T-cell (primary cell): ENCODE measurements around the gene PLEKHA7. TPM values are rescaled to one million over a fixed set of nuclear protein-coding genes. Genes with fewer than 3 reads are reported as not detected.

Experiments used
- ATAC-seq, 4 experiments: fragments of 200-7000 bp in 3 of 4; fragments of 150-1000 bp in 1 of 4; cut with Tn5 transposase; replicated peaks in 1 of 4; 1 replicate in 3 of 4; 2 replicates in 1 of 4; pipeline ENCODE4 v1.10.0; 2021; ENCODE audit warnings: moderate library complexity in 3 of 4, mild to moderate bottlenecking in 2 of 4, moderate number of reproducible peaks in 1 of 4
- CTCF ChIA-PET, 2 donors: fragments of 300-600 bp; sonication (Branson Sonifier 250); formaldehyde crosslinking; loops; one replicate each; lab custom pipeline; 2022; ENCODE audit warnings: antibody characterized with exemption in 2 of 2; lab: Charles Lee
- POLR2A ChIA-PET, 2 donors: fragments of 300-600 bp; sonication (Branson Sonifier 250); formaldehyde crosslinking; loops; one replicate each; lab custom pipeline; 2022; ENCODE audit warnings: antibody characterized with exemption in 2 of 2; lab: Charles Lee
- DNase-seq, 35 experiments: peaks; one replicate each; pipeline versions ENCODE4 v3.0.0 to v3.0.0-alpha.2; 2013 to 2023
- H3K27ac ChIP-seq: one replicate; pipeline ENCODE4 v1.5.1; 2013; ENCODE audit warnings: low read length
- H3K27me3 ChIP-seq, 2 experiments: replicated peaks in 1 of 2; 1 replicate in 1 of 2; 2 replicates in 1 of 2; pipeline versions ENCODE4 v1.6.1 to v1.7.0; 2013; ENCODE audit warnings: low read length in 1 of 2, mixed read lengths in 1 of 2; ENCODE audit not compliant: control insufficient read depth in 2 of 2, insufficient read depth in 2 of 2; ENCODE audit errors: extremely low read depth in 1 of 2
- H3K36me3 ChIP-seq, 2 donors: 1 replicate in 1 of 2; 2 replicates in 1 of 2; pipeline versions ENCODE4 v1.6.1 to v1.7.0; 2013; ENCODE audit warnings: low read length in 1 of 2; ENCODE audit not compliant: control insufficient read depth in 2 of 2, insufficient read depth in 1 of 2; ENCODE audit errors: extremely low read depth in 1 of 2
- H3K4me1 ChIP-seq, 2 experiments: 1 replicate in 1 of 2; 2 replicates in 1 of 2; pipeline versions ENCODE4 v1.6.1 to v1.7.0; 2013; ENCODE audit warnings: low read length in 2 of 2, mixed read lengths in 1 of 2; ENCODE audit not compliant: insufficient read depth in 2 of 2, control insufficient read depth in 1 of 2; ENCODE audit errors: extremely low read depth in 1 of 2
- H3K4me3 ChIP-seq, 2 donors: 1 replicate in 1 of 2; 2 replicates in 1 of 2; pipeline versions ENCODE4 v1.5.1 to v1.7.0; 2013; ENCODE audit warnings: mild to moderate bottlenecking in 2 of 2, low read length in 1 of 2, moderate library complexity in 1 of 2; ENCODE audit not compliant: control insufficient read depth in 1 of 2; ENCODE audit errors: extremely low read depth in 1 of 2
- H3K9me3 ChIP-seq: 2 replicates; pipeline ENCODE4 v1.7.0; 2013
- H3K27ac Mint-ChIP-seq, 2 donors: one replicate each; pipeline ENCODE4 v1.8.0; 2020 to 2021; ENCODE audit warnings: mild to moderate bottlenecking in 2 of 2, mixed read lengths in 2 of 2
- H3K27me3 Mint-ChIP-seq, 2 donors: one replicate each; pipeline ENCODE4 v1.8.0; 2021 to 2022; ENCODE audit warnings: mixed read lengths in 2 of 2
- H3K36me3 Mint-ChIP-seq: one replicate; pipeline ENCODE4 v1.8.0; 2021; ENCODE audit warnings: mixed read lengths
- H3K4me1 Mint-ChIP-seq, 3 donors: one replicate each; pipeline ENCODE4 v1.8.0; 2020 to 2022; ENCODE audit warnings: mixed read lengths in 3 of 3, mild to moderate bottlenecking in 1 of 3
- H3K4me3 Mint-ChIP-seq, 3 donors: one replicate each; pipeline ENCODE4 v1.8.0; 2020 to 2022; ENCODE audit warnings: mild to moderate bottlenecking in 3 of 3, mixed read lengths in 3 of 3, moderate library complexity in 3 of 3
- H3K9me3 Mint-ChIP-seq, 3 donors: one replicate each; pipeline ENCODE4 v1.8.0; 2020 to 2022; ENCODE audit warnings: mixed read lengths in 3 of 3
- WGBS: methylation state at CpG from one replicate; pipeline ENCODE4 v1.1.5; 2013; ENCODE audit warnings: missing lambda C conversion rate; ENCODE audit not compliant: insufficient coverage; 5-methylcytosine and 5-hydroxymethylcytosine counted together
- total RNA-seq, 35 experiments: library from RNA in 6 of 35; stranded (reverse) in 6 of 35; fragments of 120-200 nt in 1 of 35; gene quantifications; one replicate each; pipeline versions ENCODE4 v1.2.1 to v1.2.4 and lab custom pipeline; 2013 to 2026

The PLEKHA7 gene
- total RNA-seq, 5 donors from 2014 or later (not counting 1 experiment from before 2014, with no cell fraction given), result 4.8 to 8.8 (median 5.8) TPM

- Mint-ChIP-seq H3K9me3 (no peaks in the 10 kb centered on the region), H3K36me3 (peaks cover 9% of the 10 kb centered on the region), H3K4me1 (no peaks in the 10 kb centered on the region), H3K4me3 (no peak overlapping the region), H3K27ac (no peak overlapping the region), H3K27me3 (no peaks in the 10 kb centered on the region)
- Histone ChIP-seq H3K4me3 (no peak overlapping the region), H3K27ac (no peak overlapping the region), H3K9me3 (no peaks in the 10 kb centered on the region), H3K36me3 (no peaks in the 10 kb centered on the region), H3K4me1 (no peaks in the 10 kb centered on the region), H3K27me3 (no peaks in the 10 kb centered on the region)
- CTCF ChIA-PET, result no interaction called here
- DNase-seq, result no peak
- POLR2A ChIA-PET, result no interaction called here
- WGBS, result 86% methylated on average over 1 of the region's 1 CpG
- no peak for ATAC-seq
These were observed 182.0 kb downstream of the PLEKHA7 start for GRCh38 chr11:16832193-16832539.

- ATAC-seq (no peak), DNase-seq (no peak)
- 92% methylated on average over 7 of the region's 10 CpGs for WGBS
- peaks cover 11% of the 10 kb centered on the region for H3K36me3 Mint-ChIP-seq
- ChIA-PET CTCF (no interaction called here), POLR2A (interaction anchor here (0.6 kb wide), 2 partner anchors 460 to 1591 kb away, joined by 5 to 7 read pairs; no protein-coding TSS in a partner anchor)
- H3K4me1 ChIP-seq, result no peaks in the 10 kb centered on the region
- no peaks in the 10 kb centered on the region for H3K27me3 ChIP-seq
- no peaks in the 10 kb centered on the region for H3K9me3 Mint-ChIP-seq
- H3K9me3 ChIP-seq, result no peaks in the 10 kb centered on the region
- H3K27ac ChIP-seq, result no peak overlapping the region
- no peak overlapping the region for H3K27ac Mint-ChIP-seq
- H3K27me3 Mint-ChIP-seq, result no peaks in the 10 kb centered on the region
- no peak overlapping the region for H3K4me3 ChIP-seq
- no peak overlapping the region for H3K4me3 Mint-ChIP-seq
- H3K4me1 Mint-ChIP-seq, result no peaks in the 10 kb centered on the region
- H3K36me3 ChIP-seq, result no peaks in the 10 kb centered on the region
These were observed 182.7 kb downstream of the PLEKHA7 start for GRCh38 chr11:16831316-16832192.

- Mint-ChIP-seq H3K36me3 (peaks cover 17% of the 10 kb centered on the region), H3K9me3 (no peaks in the 10 kb centered on the region), H3K27me3 (no peaks in the 10 kb centered on the region), H3K4me1 (no peaks in the 10 kb centered on the region), H3K4me3 (no peak overlapping the region), H3K27ac (no peak overlapping the region)
- CTCF ChIA-PET, result no interaction called here
- Histone ChIP-seq H3K9me3 (no peaks in the 10 kb centered on the region), H3K4me3 (no peak overlapping the region), H3K36me3 (no peaks in the 10 kb centered on the region), H3K27me3 (no peaks in the 10 kb centered on the region), H3K4me1 (no peaks in the 10 kb centered on the region), H3K27ac (no peak overlapping the region)
- 29% methylated on average over 1 of the region's 2 CpGs for WGBS
- ATAC-seq (no peak), DNase-seq (no peak)
- POLR2A ChIA-PET, result interaction anchor here (0.6 kb wide), 2 partner anchors 16 to 1595 kb away, joined by 3 read pairs; no protein-coding TSS in a partner anchor
These were observed 187.1 kb downstream of the PLEKHA7 start for GRCh38 chr11:16827139-16827538.

- POLR2A ChIA-PET, result no interaction called here
- H3K9me3 Mint-ChIP-seq, result no peaks in the 10 kb centered on the region
- no peaks in the 10 kb centered on the region for H3K9me3 ChIP-seq
- H3K36me3 ChIP-seq, result no peaks in the 10 kb centered on the region
- peaks cover 17% of the 10 kb centered on the region for H3K36me3 Mint-ChIP-seq
- H3K4me3 Mint-ChIP-seq, result no peak overlapping the region
- 90% methylated on average over 4 of the region's 9 CpGs for WGBS
- H3K27me3 ChIP-seq, result no peaks in the 10 kb centered on the region
- H3K4me1 Mint-ChIP-seq, result peaks cover 0 to 2% (median 0%) of the 10 kb centered on the region in 3 donors
- CTCF ChIA-PET, result no interaction called here
- H3K27ac Mint-ChIP-seq, result no peak overlapping the region
- no peaks in the 10 kb centered on the region for H3K27me3 Mint-ChIP-seq
- DNase-seq (no peak), ATAC-seq (no peak)
- no peak overlapping the region for H3K4me3 ChIP-seq
- no peaks in the 10 kb centered on the region for H3K4me1 ChIP-seq
- no peak overlapping the region for H3K27ac ChIP-seq
These were observed 188.2 kb downstream of the PLEKHA7 start for GRCh38 chr11:16825968-16826367.

- H3K27ac Mint-ChIP-seq, result no peak overlapping the region
- H3K4me3 ChIP-seq, result no peak overlapping the region
- peaks cover 0 to 3% of the 10 kb centered on the region in 2 experiments for H3K27me3 ChIP-seq
- no peak for DNase-seq
- H3K36me3 Mint-ChIP-seq, result peaks cover 17% of the 10 kb centered on the region
- ChIA-PET POLR2A (no interaction called here), CTCF (no interaction called here)
- H3K27me3 Mint-ChIP-seq, result no peaks in the 10 kb centered on the region
- H3K36me3 ChIP-seq, result no peaks in the 10 kb centered on the region
- H3K9me3 ChIP-seq, result no peaks in the 10 kb centered on the region
- WGBS, result 83% methylated on average over 2 of the region's 5 CpGs
- no peak overlapping the region for H3K27ac ChIP-seq
- no peaks in the 10 kb centered on the region for H3K9me3 Mint-ChIP-seq
- no peak overlapping the region for H3K4me3 Mint-ChIP-seq
- no peak for ATAC-seq
- H3K4me1 ChIP-seq, result peaks cover 0 to 3% of the 10 kb centered on the region in 2 experiments
- peaks cover 3 to 8% (median 6%) of the 10 kb centered on the region in 3 donors for H3K4me1 Mint-ChIP-seq
These were observed 189.1 kb downstream of the PLEKHA7 start for GRCh38 chr11:16825101-16825500.

GRCh38 chr11:16820324-16821092, 193.7 kb downstream of the PLEKHA7 start:
- DNase-seq, result peak; percentile 17 to 64 (median 49)
- Mint-ChIP-seq H3K27me3 (no peaks in the 10 kb centered on the region), H3K36me3 (peaks cover 12% of the 10 kb centered on the region), H3K4me3 (no peak overlapping the region), H3K9me3 (no peaks in the 10 kb centered on the region), H3K4me1 (peaks cover 3 to 8% (median 6%) of the 10 kb centered on the region in 3 donors), H3K27ac (no peak overlapping the region)
- POLR2A ChIA-PET, result interaction anchor here (0.7 to 0.8 kb wide), 2 partner anchors 54 to 754 kb away, joined by 6 to 9 read pairs; no protein-coding TSS in a partner anchor
- peak in 3 of 4 experiments; percentile 64 to 81 (median 65) for ATAC-seq
- no peak overlapping the region for H3K27ac ChIP-seq
- 37% methylated on average over 8 of the region's 8 CpGs for WGBS
- H3K4me1 ChIP-seq, result peaks cover 0 to 3% of the 10 kb centered on the region in 2 experiments
- no peaks in the 10 kb centered on the region for H3K36me3 ChIP-seq
- H3K27me3 ChIP-seq, result peaks cover 0 to 3% of the 10 kb centered on the region in 2 experiments
- no peak overlapping the region for H3K4me3 ChIP-seq
- no peaks in the 10 kb centered on the region for H3K9me3 ChIP-seq
- CTCF ChIA-PET, result interaction anchor here (0.6 to 1.5 kb wide), 13 partner anchors 9 to 1255 kb away, joined by 3 to 7 read pairs (median 4); no protein-coding TSS in a partner anchor
